ENCODE measurements around the gene KCMF1. TPM values are rescaled to one million over a fixed set of nuclear protein-coding genes. Genes with fewer than 3 reads are reported as not detected.

Gene KCMF1
- total and polyA plus RNA-seq, 2 donors from 2014 or later: 21.0 to 64.3 TPM

DNA sequence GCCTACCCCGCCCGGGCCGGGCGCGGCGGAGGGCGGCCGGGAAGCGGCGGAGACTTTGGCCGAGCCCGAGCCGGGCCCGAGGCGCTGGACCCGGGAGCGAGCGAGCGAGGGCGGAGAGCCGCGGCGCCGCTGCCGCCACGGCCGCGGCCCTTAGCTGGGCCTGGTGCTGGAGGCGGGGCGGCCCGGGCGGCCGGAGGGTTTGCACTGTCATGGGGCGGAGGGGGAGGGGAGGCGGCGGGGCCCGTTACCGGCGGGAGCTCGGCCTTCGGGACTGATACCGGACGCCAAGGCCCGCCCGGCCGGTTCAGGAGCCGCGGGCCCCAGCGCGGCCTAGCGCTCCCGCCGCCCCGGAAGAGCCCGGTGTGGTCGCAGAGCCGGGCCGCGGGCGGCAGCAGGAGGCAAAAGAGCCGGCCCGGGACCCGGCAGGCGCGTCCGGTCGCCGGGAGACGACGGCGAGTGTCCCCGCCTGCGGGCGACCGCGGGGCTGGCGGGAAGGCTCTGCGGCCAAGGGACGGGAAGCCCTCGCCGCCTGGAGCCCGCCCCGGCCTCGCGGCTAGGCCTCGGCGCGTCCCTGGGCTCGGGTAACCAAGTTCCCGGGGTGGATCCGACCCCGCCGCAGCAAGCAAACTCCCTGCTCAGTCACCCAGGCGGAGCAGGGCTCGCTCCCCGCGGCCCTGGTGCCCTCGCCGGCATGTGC is 697 bp downstream of the KCMF1 start:
- intact Hi-C loops (cut with DNase I): no loop called here
- H3K27ac ChIP-seq (ENCODE audit: low read depth in 2 of 2, low read length in 2 of 2): peak overlapping the region; percentile 80 to 91
- no peak for FAIRE-seq
- H3K9me3 ChIP-seq (ENCODE audit: control insufficient read depth in 2 of 3, insufficient read depth in 1 of 3, low read length in 3 of 3): no peaks in the 10 kb centered on the region
- H3K4me1 ChIP-seq (ENCODE audit: control insufficient read depth in 2 of 3, insufficient read depth in 2 of 3, low read depth in 1 of 3, low read length in 3 of 3): peaks cover 0 to 17% (median 7%) of the 10 kb centered on the region in 3 donors
- peak overlapping the region; percentile 4 to 91 (median 42) for H3K9ac ChIP-seq (ENCODE audit: low read length in 3 of 3)
- no peaks in the 10 kb centered on the region for H3K27me3 ChIP-seq (ENCODE audit: control insufficient read depth, insufficient read depth, low read length)
- TF ChIP-seq CTCF (IDR thresholded peaks at IDR 0.05; ENCODE audit: borderline replicate concordance, extremely low read depth, insufficient read depth): no peak
- peak overlapping the region; percentile 27 to 83 (median 48) for H3K4me3 ChIP-seq (ENCODE audit: low read length in 3 of 3)
- no peaks in the 10 kb centered on the region for H3K36me3 ChIP-seq (ENCODE audit: control insufficient read depth in 2 of 3, insufficient read depth in 3 of 3, low read length in 3 of 3)
- DNase-seq: peak; percentile 70 to 86 (median 71)

- no peaks in the 10 kb centered on the region for H3K27me3 ChIP-seq (ENCODE audit: control insufficient read depth, insufficient read depth, low read length)
- H3K9me3 ChIP-seq (ENCODE audit: control insufficient read depth in 2 of 3, insufficient read depth in 1 of 3, low read length in 3 of 3): no peaks in the 10 kb centered on the region
- H3K36me3 ChIP-seq (ENCODE audit: control insufficient read depth in 2 of 3, insufficient read depth in 3 of 3, low read length in 3 of 3): no peaks in the 10 kb centered on the region
- FAIRE-seq (no peak), DNase-seq (peak in 1 of 5 donors; percentile 43)
- H3K9ac ChIP-seq (ENCODE audit: low read length in 3 of 3): peak overlapping the region; percentile 4 to 91 (median 42)
- H3K27ac ChIP-seq (ENCODE audit: low read depth in 2 of 2, low read length in 2 of 2): peak overlapping the region; percentile 80 to 91
- no peak for TF ChIP-seq CTCF (IDR thresholded peaks at IDR 0.05; ENCODE audit: borderline replicate concordance, extremely low read depth, insufficient read depth)
- intact Hi-C loops (cut with DNase I): no loop called here
- H3K4me1 ChIP-seq (ENCODE audit: control insufficient read depth in 2 of 3, insufficient read depth in 2 of 3, low read depth in 1 of 3, low read length in 3 of 3): peaks cover 0 to 17% (median 7%) of the 10 kb centered on the region in 3 donors
- peak overlapping the region; percentile 27 to 83 (median 48) for H3K4me3 ChIP-seq (ENCODE audit: low read length in 3 of 3)
These were observed 1.3 kb downstream of the KCMF1 start for GRCh38 chr2:84972207-84972783.

- Histone ChIP-seq H3K9ac (ENCODE audit: low read length in 3 of 3) (peak overlapping the region in 2 of 3 donors; percentile 54 to 91), H3K4me1 (ENCODE audit: control insufficient read depth in 2 of 3, insufficient read depth in 2 of 3, low read depth in 1 of 3, low read length in 3 of 3) (peaks cover 0 to 17% (median 7%) of the 10 kb centered on the region in 3 donors), H3K27ac (ENCODE audit: low read depth in 2 of 2, low read length in 2 of 2) (peak overlapping the region in 1 of 2 donors; percentile 52), H3K27me3 (ENCODE audit: control insufficient read depth, insufficient read depth, low read length) (no peaks in the 10 kb centered on the region), H3K9me3 (ENCODE audit: control insufficient read depth in 2 of 3, insufficient read depth in 1 of 3, low read length in 3 of 3) (no peaks in the 10 kb centered on the region), H3K36me3 (ENCODE audit: control insufficient read depth in 2 of 3, insufficient read depth in 3 of 3, low read length in 3 of 3) (no peaks in the 10 kb centered on the region), H3K4me3 (ENCODE audit: low read length in 3 of 3) (peak overlapping the region in 2 of 3 donors; percentile 48 to 83)
- DNase-seq (peak in 2 of 5 donors; percentile 12 to 26), FAIRE-seq (no peak)
- TF ChIP-seq CTCF (IDR thresholded peaks at IDR 0.05; ENCODE audit: borderline replicate concordance, extremely low read depth, insufficient read depth): no peak
- intact Hi-C loops (cut with DNase I): no loop called here
These were observed 2.0 kb downstream of the KCMF1 start for GRCh38 chr2:84972932-84973331.

Measured in kidney (tissue), 14 donors.